HG03342 (cell line): ENCODE measurements around the gene THAP7.

Experiments used
- ATAC-seq: cut with Tn5 transposase; IDR thresholded peaks from one replicate; pipeline ENCODE4 v1.9.1; 2021; ENCODE audit warnings: mild to moderate bottlenecking, moderate library complexity; ENCODE audit not compliant: unreplicated experiment

THAP7 gene

GRCh38 chr22:20949698-20950183, 52.2 kb downstream of the THAP7 start:
- ATAC-seq, result no peak
